ENCODE data around the gene PRRC2B. TPM values are rescaled to one million over a fixed set of nuclear protein-coding genes. Genes with fewer than 3 reads are reported as not detected.
"Not testable (repeated sequence)": the region's sequence is repeated elsewhere in the genome, so short reads cannot be mapped to it uniquely, and the experiment has no call there.

PRRC2B gene
- total RNA-seq, 1 experiment from 2014 or later, result 137 TPM

GRCh38 chr9:131391020-131391419 lies 2.9 kb upstream of the PRRC2B start:
- no peak for TF ChIP-seq CTCF (IDR thresholded peaks at IDR 0.05; ENCODE audit: unreplicated experiment)

GRCh38 chr9:131391504-131391903 lies 2.4 kb upstream of the PRRC2B start:
- no TSS peak for BruUV-seq (replicated peaks)
- Mint-ChIP-seq H3K36me3 (ENCODE audit: insufficient read depth, unreplicated experiment) (peaks cover 24% of the 10 kb centered on the region), H3K9me3 (ENCODE audit: low read depth, unreplicated experiment) (no peaks in the 10 kb centered on the region), H3K4me1 (ENCODE audit: low read depth, unreplicated experiment) (peaks cover 4% of the 10 kb centered on the region), H3K27me3 (ENCODE audit: unreplicated experiment) (no peaks in the 10 kb centered on the region), H3K4me3 (ENCODE audit: low read depth, unreplicated experiment) (no peak overlapping the region), H3K27ac (ENCODE audit: unreplicated experiment) (no peak overlapping the region)
- intact Hi-C loops (cut with micrococcal nuclease; ENCODE audit: unreplicated experiment), result no loop called here
- CTCF ChIA-PET, result no interaction called here
- TF ChIP-seq CTCF (IDR thresholded peaks at IDR 0.05; ENCODE audit: unreplicated experiment), result no peak
- DNase-seq, result no peak

More at GRCh38 chr9:131391020-131391419, 2.9 kb upstream of the PRRC2B start:
- no TSS peak for BruUV-seq (replicated peaks)
- intact Hi-C loops (cut with micrococcal nuclease; ENCODE audit: unreplicated experiment), result no loop called here
- Mint-ChIP-seq H3K27ac (ENCODE audit: unreplicated experiment) (no peak overlapping the region), H3K4me1 (ENCODE audit: low read depth, unreplicated experiment) (no peaks in the 10 kb centered on the region), H3K4me3 (ENCODE audit: low read depth, unreplicated experiment) (no peak overlapping the region), H3K27me3 (ENCODE audit: unreplicated experiment) (no peaks in the 10 kb centered on the region), H3K36me3 (ENCODE audit: insufficient read depth, unreplicated experiment) (peaks cover 21% of the 10 kb centered on the region), H3K9me3 (ENCODE audit: low read depth, unreplicated experiment) (no peaks in the 10 kb centered on the region)
- DNase-seq, result no peak
- CTCF ChIA-PET, result no interaction called here

- CTCF ChIA-PET, result no interaction called here
- peak overlapping the region; percentile 73 for H3K27ac Mint-ChIP-seq (ENCODE audit: unreplicated experiment)
- H3K36me3 Mint-ChIP-seq (ENCODE audit: insufficient read depth, unreplicated experiment), result peaks cover 26% of the 10 kb centered on the region
- DNase-seq, result no peak
- H3K27me3 Mint-ChIP-seq (ENCODE audit: unreplicated experiment), result no peaks in the 10 kb centered on the region
- H3K4me1 Mint-ChIP-seq (ENCODE audit: low read depth, unreplicated experiment), result peaks cover 27% of the 10 kb centered on the region
- TF ChIP-seq CTCF (IDR thresholded peaks at IDR 0.05; ENCODE audit: unreplicated experiment), result no peak
- H3K4me3 Mint-ChIP-seq (ENCODE audit: low read depth, unreplicated experiment), result peak overlapping the region; percentile 83
- H3K9me3 Mint-ChIP-seq (ENCODE audit: low read depth, unreplicated experiment), result no peaks in the 10 kb centered on the region
- BruUV-seq (replicated peaks), result no TSS peak
- intact Hi-C loops (cut with micrococcal nuclease; ENCODE audit: unreplicated experiment), result loop anchor here (5.0 kb wide), 1 partner anchor 53 kb away; no protein-coding TSS in a partner anchor
These were observed 724 bp downstream of the PRRC2B start for GRCh38 chr9:131394464-131395156.

GRCh38 chr9:131395157-131396098 lies 1.5 kb downstream of the PRRC2B start:
- CTCF ChIA-PET, result interaction anchor here (1.8 kb wide), 1 partner anchor 11 kb away, joined by 5 read pairs; no protein-coding TSS in a partner anchor
- H3K36me3 Mint-ChIP-seq (ENCODE audit: insufficient read depth, unreplicated experiment), result peaks cover 33% of the 10 kb centered on the region
- H3K9me3 Mint-ChIP-seq (ENCODE audit: low read depth, unreplicated experiment), result no peaks in the 10 kb centered on the region
- H3K27ac Mint-ChIP-seq (ENCODE audit: unreplicated experiment), result peak overlapping the region; percentile 73
- DNase-seq, result no peak
- TSS peak; percentile 29 for BruUV-seq (replicated peaks)
- intact Hi-C loops (cut with micrococcal nuclease; ENCODE audit: unreplicated experiment), result loop anchor here (2.0 to 5.0 kb wide), 2 partner anchors 27 to 52 kb away; no protein-coding TSS in a partner anchor
- peaks cover 34% of the 10 kb centered on the region for H3K4me1 Mint-ChIP-seq (ENCODE audit: low read depth, unreplicated experiment)
- H3K27me3 Mint-ChIP-seq (ENCODE audit: unreplicated experiment), result no peaks in the 10 kb centered on the region
- TF ChIP-seq CTCF (IDR thresholded peaks at IDR 0.05; ENCODE audit: unreplicated experiment), result no peak
- peak overlapping the region; percentile 83 for H3K4me3 Mint-ChIP-seq (ENCODE audit: low read depth, unreplicated experiment)

GRCh38 chr9:131396099-131396479 lies 2.2 kb downstream of the PRRC2B start:
- Mint-ChIP-seq H3K4me1 (ENCODE audit: low read depth, unreplicated experiment) (peaks cover 34% of the 10 kb centered on the region), H3K4me3 (ENCODE audit: low read depth, unreplicated experiment) (peak overlapping the region; percentile 83), H3K27ac (ENCODE audit: unreplicated experiment) (peak overlapping the region; percentile 80), H3K36me3 (ENCODE audit: insufficient read depth, unreplicated experiment) (peaks cover 34% of the 10 kb centered on the region)
- CTCF ChIA-PET, result interaction anchor here (1.8 kb wide), 1 partner anchor 10 kb away, joined by 5 read pairs; no protein-coding TSS in a partner anchor
- H3K27me3 Mint-ChIP-seq (ENCODE audit: unreplicated experiment); H3K9me3 Mint-ChIP-seq (ENCODE audit: low read depth, unreplicated experiment); DNase-seq; BruUV-seq (replicated peaks): not testable (repeated sequence)
- intact Hi-C loops (cut with micrococcal nuclease; ENCODE audit: unreplicated experiment), result loop anchor here (2.0 to 5.0 kb wide), 2 partner anchors 27 to 51 kb away; no protein-coding TSS in a partner anchor

Data from Calu3 (cell line).